Stimulated activated CD4-positive, alpha-beta T cell treated with anti-CD3 and anti-CD28 coated beads, Interleukin-12 subunit alpha, Interleukin-12 subunit beta, amount 100 ng/mL, for 24 hours (primary cell): ENCODE results near the gene CBFA2T2.
"Not testable (repeated sequence)": the region's sequence is repeated elsewhere in the genome, so short reads cannot be mapped to it uniquely, and the experiment has no call there.

Experiments used
- DNase-seq, 2 experiments: peaks; one replicate each; pipeline ENCODE4 v3.0.0-alpha.2; 2020; ENCODE audit warnings: low read depth in 2 of 2

CBFA2T2 gene

DNA sequence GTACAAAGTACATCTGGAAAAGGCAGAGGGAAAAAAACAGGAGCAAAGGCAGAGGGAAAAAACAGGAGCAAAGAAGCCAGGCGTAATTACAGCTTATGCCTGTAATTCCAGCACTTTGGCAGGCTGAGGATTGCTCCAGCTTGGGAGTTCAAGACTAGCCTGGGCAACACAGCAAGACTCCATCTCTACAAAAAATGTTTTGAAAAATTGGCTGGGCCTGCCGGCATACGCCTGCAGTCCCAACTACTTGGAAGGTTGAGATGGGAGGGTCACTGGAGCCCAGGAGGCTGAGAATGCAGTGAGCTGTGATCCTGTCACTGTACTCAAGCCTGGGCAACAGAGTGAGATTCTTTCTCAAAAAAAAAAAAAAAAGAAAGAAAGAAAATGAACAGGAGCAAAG, 19.0 kb upstream of the CBFA2T2 start:
- DNase-seq: no peak

DNA sequence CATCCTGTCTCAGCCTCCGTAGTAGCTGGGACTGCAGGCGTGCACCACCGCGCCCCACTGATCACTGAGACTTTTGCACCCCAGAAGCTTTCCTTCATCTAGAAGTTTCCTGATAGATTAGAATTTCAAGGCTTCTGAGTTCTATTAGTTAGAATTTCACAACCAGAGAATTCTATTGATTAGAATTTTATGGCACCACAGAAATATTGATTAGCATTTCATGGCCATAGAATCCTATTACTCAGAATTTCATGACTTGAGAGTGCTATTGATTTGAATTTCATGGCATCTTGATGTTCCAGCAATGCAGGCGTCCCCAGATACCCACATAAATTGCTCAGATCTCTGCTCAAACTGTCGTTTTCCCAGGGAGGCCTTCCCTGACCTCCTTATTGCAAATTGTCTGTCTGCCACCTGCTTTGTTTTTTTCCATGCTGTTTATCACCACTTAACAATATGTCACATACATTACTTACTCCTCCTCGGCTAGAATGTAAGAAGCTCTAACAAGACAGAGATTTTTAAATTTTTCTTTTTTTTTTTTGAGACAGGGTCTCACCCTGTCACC, 16.9 kb upstream of the CBFA2T2 start:
- no peak for DNase-seq

DNA sequence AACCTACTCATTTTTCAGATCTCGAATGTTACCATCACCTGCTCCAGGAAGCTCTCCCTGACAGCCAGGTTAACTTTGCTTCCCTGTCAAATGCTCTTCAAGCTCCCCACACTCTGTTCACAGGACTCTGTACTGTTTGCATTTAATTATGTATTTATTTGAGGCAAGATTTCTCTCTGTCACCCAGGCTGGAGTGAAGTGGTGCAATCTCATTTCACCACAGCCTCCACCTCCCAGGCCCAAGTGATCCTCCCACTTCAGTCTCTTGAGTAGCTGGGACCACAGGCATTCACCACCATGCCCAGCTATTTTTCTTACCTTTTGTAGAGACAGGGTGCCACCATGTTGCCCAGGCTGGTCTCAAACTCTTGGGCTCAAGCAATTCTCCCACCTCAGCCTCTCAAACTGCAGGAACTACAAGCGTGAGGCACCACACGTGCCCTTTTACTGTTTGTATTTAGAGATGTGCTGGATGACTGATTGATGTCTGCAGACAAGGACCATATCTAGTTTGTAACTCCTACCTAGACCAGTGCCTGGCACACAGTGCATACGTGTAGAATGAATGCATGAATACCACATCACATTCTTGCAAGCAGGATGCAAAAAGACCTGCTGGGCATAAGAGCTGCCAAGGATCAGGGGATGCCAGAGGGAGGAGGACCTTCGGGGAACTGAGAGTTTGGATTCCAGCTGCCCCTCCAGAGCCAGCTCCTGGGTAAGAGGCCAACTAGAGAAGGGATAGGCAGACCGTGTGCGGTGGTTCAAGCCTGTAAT, 15.6 kb upstream of the CBFA2T2 start:
- DNase-seq: no peak

DNA sequence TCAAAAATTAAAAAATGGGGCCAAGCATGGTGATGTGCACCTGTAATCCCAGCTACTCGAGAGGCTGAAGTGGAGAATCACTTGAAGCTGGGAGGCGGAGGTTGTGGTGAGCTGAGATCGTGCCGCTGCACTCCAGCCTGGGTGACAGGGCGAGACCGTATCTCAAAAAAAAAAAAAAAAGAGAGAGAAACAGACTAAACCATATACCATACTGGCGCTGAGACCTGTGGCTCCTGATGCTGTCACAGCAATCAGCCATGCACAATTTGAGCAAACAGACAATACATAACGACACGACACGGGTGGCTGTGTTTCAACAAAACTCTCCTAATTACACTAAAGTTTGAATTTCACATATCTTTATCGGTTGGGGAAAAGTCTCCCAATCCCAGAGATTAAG, 14.9 kb upstream of the CBFA2T2 start:
- no peak for DNase-seq

DNA sequence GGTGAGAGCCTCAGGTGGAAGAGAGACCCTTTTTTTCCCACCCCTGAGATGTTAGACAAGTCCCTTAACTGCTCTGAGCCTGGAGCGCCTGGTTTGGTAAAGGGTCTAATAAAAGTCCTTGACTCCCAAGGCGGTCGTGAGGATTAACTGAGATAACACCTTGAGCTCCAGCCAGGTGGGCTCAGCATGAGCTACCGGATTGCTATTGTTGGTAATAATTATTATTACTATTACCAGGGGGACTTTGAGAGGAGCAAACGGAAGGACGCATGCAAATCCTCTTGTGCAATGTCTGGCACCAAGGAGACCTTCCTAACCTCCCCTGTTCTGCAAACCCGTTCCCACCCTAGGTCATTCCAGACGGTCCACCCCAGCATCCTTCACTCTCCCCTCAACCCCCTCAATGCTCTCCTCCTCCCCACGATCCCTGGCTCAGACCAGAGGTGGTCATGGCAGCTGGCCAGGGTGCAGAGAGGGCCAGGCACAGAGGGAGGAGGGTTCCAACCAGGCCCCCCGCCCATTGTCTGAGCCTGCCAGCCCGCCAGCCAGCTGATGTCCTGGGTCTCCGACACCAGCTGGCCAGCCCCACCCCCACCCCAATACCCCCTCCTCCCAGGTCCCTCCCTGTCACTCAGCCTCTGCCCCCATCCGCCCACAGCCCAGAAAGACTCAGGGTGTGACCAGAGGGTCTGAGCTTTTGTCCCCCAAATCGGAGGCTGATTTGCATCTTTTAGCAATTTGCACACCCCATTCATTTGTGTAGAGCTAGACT, 14.3 kb upstream of the CBFA2T2 start:
- no peak for DNase-seq

DNA sequence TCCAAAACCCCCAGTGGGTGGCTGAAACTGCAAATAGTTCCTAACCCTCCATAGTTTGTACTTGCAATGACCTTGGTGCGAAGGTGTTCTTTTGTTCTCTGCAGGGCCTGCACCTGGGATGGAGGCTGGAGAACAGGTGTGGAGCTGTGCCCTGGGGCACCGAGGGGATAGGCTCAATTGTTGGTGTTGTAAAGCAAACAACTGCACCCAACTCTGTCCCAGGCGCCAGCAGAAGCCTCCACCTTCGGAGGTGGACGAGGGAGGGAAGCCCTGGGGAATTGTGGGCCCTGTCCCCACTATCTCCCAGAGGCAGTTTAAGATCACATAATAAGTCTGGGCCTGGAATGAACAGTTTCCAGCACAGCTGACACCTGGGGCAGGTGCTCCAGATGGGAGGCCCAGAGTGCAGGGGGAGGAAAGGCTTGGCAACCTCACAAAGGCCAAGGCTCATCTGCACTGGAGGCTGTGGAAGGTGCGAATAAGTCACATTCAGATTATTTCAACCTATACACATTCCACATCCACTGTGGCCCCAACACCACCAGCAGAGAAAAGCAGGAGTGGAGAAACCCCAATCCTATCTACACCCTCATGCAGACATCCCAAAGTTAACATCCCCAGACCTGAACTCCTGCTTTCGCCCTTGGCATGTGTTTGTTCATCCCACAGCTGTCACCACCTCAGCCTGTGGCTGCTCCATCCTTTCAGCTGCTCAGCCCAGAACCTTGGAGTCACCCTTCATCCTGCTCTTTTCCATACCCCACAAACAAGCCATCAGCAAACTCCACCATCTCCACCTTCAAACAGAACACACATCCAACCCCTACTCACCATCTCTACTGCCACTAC, 12.3 kb upstream of the CBFA2T2 start:
- DNase-seq: no peak

DNA sequence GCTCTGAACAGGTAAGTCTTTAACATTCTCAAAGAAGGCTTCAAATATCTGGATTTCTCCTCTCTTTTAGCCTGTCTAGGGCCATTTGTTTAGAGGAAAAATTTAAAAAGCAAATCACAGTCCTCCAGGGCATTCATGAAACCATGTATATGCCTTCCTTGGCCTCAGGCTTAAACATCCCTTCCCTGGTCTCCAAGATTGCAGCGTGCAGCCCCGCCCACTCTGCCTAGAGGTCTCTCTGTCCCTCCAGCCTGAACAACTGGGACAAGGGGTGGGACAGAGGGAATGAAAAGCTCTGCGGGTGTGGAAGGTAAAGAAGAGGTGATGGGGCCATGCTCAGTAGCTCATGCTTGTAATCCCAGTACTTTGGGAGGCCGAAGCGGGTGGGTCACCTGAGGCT, 9.8 kb upstream of the CBFA2T2 start:
- no peak for DNase-seq

DNA sequence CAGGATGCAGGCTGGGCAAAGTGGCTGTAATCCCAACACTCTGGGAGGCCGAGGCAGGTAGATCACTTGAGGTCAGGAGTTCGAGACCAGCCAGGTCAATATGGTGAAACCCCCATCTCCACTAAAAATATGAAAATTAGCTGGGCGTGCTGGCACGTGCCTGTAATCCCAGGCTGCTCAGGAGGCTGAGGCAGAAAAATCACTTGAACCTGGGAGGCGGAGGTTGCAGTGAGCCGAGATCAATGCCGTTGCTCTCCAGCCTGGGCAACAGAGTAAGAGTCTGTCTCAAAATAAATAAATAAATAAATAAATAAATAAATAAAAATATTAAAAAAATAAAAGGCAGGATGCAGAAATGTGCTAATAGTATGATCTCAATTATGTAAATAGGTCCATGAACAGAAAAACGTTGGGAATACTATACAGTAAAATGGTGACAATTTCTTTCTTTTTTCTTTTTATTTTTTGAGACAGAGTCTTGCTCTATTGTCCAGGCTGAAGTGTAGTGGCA, 8.4 kb upstream of the CBFA2T2 start:
- no peak for DNase-seq

DNA sequence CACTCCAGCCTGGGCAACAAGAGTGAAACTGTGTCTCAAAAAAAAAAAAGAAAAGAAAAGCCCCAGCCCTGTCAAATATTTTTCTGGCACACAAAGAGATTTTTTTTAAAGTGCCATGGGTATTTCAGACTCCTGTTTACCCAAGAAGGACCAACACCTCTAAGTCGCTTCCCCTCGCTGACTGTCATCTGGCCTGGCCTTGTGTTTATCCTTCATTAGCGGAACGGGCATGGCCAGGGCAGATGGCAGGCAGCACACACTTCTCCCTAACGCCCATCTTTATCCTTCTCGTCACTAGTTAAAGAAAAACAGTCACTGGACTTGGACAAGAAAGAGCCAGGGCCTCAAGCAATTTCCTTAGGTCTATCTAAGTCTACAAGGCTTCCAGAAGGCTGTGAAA, 7.3 kb upstream of the CBFA2T2 start:
- DNase-seq: no peak

DNA sequence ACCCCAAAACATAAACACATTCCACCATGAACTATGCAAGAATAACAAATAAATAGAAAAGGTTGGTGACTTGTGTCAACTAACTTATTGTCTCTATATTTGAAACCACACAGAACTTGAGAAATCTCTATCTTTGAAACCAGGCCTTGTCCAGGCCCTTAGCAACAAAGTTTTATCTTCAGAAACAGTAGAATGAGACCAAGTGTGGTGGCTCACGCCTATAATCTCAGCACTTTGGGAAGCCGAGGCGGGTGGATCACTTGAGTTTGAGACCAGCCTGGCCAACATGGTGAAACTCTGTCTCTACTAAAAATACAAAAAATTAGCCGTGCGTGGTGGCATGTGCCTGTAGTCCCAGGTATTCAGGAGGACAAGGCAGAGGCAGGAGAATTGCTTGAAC, 6.7 kb upstream of the CBFA2T2 start:
- not testable (repeated sequence) for DNase-seq

DNA sequence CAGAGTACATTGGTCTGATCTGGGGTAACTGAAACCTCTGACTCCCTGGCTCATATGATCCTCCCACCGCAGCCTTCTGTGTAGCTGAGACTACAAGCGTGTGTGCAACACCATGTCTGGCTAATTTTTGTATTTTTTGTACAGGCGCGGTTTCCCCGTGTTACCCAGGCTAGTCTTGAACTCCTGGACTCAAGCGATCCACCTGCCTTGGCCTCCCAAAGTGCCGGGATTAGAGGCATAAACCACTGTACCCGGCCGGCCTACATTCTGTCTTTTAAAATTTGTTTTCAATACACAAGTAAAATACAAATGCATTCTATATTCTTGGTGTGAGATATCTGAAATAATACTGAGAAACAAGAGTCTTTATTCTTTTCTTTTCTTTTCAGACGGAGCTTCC, 1.7 kb upstream of the CBFA2T2 start:
- DNase-seq: no peak

DNA sequence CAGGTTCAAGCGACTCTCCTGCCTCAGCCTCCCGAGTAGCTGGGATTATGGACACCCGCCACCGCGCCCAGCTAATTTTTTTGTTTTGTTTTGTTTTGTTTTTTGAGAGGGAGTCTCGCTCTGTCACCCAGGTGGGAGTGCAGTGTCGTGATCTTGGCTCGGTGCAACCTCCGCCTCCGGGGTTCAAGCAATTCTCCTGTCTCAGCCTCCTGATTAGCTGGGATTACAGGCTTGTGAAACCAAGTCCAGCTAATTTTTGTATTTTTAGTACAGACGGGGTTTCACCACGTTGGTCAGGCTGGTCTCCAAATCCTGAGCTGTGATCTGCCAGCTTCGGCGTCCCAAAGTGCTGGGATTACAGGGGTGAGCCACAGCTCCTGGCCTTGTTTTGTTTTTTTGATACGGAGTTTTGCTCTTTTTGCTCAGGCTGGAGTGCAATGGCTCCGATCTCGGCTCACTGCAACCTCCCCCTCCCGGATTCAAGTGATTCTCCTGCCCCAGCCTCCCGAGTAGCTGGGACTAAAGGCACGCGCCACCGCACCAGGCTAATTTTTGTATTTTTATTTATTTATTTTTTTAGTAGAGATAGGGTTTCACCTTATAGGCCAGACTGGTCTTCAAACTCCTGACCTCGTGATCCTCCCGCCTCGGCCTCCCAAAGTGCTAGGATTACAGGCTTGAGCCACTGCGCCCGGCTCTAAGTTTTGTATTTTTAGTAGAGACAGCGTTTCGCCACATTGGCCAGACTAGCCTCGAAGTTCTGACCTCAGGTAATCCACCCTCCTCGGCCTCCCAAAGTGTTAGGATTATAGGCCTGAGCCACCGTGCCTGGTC, 1.0 kb upstream of the CBFA2T2 start:
- DNase-seq: not testable (repeated sequence)

DNA sequence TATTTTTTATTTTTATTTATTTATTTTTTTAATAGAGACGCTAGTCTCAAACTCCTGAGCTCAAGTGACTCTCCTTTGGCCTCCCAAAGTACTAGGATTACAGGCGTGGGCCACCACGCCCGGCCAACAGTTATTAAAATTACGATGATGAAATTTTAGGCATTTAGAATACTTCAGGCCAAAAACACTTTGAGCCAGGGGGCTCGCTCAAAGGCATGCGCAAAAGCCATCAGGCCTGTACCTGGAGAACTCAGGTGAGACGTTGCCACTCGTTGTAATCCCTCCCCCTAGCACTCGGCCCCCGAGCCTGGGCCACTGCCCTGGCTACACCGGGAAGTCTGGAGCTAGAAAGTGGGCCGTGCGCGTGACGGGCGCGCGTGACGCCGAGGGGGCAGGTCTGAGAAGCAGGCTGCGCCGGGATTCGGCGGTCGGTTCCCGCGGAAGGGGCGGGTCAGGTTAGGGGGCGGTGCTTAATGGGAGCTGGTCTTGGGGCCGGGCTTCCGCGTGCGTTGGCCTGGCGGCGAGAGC, 337 bp upstream of the CBFA2T2 start:
- DNase-seq: peak; percentile 97 to 99

DNA sequence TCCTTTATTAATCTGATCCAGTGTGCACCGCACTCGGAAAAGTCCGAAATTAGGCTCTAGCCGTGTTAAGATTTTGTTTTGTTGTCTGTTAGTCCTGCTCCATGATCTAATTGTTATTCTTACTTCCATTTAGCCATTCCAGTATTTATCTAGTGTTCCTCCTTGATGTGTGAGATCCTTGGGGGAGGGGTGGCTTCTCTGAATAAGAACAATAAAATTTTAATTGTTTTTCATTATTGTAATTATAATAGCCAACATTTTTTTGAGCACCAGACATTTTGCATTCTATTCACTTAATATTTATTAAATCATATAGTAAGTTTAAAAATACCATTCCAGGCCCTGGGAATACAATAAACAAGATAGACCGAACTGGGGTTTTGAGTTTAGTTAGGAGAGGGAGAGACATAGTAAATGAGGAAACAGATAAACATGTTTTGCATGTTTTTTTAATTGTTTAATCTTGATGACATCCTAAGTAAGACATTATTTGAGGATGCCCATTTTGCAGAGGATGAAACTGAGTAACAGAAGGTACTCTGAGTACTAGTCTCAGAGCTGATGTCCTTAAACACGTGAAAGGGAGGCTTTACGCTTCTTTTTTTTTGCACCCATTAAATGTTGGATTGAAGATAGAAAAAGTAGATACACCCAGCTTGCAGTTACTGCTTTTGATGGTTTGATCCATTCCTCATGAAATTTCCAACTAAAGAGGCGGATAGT, 1.2 kb downstream of the CBFA2T2 start:
- DNase-seq: no peak

DNA sequence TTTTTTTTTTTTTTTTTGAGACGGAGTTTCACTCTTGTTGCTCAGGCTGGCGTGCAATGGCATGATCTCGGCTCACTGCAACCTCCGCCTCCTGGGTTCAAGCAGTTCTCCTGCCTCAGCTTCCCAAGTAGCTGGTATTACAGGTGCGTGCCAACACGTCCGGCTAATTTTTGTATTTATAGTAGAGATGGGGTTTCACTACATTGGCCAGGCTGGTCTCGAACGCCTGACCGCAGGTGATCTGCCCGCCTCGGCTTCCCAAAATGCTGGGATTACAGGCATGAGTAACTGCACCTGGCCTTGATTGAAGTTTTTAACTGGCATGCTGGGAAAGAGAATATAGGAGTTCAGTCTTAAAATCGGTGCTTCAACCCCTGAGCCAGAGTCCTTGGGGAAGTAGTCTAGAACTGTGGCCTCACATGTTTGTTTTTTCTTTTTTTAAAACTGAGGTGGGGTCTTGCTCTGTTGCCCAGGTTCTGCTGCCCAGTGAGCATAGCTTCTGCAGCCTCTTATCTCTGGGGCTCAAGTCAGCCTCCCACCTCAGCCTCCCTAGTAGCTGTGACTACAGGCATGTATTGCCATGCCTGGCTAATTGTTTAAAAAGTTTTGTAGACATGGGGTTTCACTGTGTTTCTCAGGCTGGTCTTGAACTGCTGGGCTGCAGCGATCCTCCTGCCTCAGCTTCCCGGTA, 3.3 kb downstream of the CBFA2T2 start:
- DNase-seq: no peak

DNA sequence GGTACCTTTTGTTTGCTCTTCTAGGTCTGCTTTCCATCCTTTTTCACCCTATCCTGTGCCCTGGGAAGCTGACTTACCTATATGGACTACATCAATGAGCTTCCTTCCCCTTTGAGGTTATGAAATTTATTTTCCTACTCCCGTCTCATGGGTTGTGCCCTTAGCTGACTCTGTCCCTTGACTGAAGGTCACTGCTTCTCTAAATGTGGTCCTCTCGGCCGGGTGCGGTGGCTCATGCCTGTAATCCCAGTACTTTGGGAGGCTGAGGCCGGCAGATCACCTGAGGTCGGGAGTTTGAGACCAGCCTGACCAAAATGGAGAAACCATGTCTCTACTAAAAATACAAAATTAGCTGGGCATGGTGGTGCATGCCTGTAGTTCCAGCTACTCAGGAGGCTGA, 6.9 kb downstream of the CBFA2T2 start:
- not testable (repeated sequence) for DNase-seq

DNA sequence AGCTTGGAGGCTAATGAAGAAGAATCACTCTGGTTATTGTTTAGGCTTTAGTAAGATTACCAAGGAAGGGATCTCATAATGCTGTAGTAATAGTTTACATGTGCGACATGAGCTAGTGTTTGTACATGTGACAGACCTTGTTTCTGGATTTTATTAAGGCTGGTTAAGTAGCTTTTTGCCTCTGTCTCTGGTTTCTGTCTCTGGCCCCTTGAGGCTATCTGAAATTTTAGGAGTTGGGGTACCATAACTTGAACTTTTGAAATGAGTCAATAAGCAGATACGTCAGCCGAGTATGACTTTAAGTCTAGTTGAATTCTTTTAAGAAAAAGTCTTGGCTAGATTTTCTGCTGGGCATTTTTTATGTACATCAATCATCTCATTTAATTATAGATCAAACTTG, 9.5 kb downstream of the CBFA2T2 start:
- no peak for DNase-seq

DNA sequence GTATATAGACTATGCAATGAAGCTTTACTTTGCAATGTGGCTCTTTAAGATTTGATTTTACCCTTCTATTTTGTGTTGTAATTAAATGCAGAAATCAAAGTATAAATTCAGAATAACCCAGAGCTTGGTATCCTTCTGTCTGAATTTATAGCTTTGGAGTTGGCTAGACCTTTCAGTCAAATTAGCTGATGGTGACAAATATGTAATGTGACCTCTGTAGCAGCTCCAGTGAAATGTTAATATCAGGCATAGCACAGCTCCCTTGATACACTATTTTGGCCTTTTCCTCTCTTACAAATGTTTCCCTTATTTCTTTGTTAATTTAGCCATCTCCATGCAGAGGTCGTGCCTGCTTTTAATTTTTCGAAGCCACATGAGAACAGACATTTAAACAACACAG, 11.1 kb downstream of the CBFA2T2 start:
- no peak for DNase-seq

DNA sequence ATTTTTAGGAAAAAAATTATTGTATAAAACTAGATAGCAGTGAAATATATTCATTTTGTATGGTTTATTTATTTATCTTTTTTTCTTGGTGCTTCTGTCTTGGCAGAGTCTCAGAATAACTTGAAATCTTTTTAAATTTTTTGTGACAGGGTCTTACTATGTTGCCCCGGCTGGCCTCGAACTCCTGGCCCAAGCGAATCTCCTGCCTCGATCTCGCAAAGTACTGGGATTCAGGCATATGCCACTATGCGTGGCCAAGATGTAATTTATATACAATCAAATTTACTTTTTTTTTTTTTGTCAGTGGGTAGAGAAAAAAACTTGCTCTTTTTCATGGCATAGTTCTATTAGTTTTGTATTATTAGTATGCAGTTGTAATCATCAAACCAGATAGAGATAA, 13.7 kb downstream of the CBFA2T2 start:
- DNase-seq: no peak
